Renal cortical epithelial cell (primary cell): Measurements from ENCODE around the gene SPTBN1. TPM values are rescaled to one million over a fixed set of nuclear protein-coding genes. Genes with fewer than 3 reads are reported as not detected.
A peak's percentile ranks its signal among the peaks of the same experiment; 100 is the strongest.
"Not testable (repeated sequence)": the region's sequence is repeated elsewhere in the genome, so short reads cannot be mapped to it uniquely, and the experiment has no call there.

ENCODE experiments used
- DNase-seq: peaks from one replicate; pipeline ENCODE4 v3.0.0-alpha.2; 2011; ENCODE audit warnings: low read depth
- total RNA-seq: library from RNA; depleted of rRNA; stranded (reverse); fragments of >200 nt; gene quantifications from 2 replicates; pipeline ENCODE4 v1.2.3, GENCODE V29; 2014

The SPTBN1 gene
- total RNA-seq, 1 donor from 2014 or later: 447 TPM

DNA sequence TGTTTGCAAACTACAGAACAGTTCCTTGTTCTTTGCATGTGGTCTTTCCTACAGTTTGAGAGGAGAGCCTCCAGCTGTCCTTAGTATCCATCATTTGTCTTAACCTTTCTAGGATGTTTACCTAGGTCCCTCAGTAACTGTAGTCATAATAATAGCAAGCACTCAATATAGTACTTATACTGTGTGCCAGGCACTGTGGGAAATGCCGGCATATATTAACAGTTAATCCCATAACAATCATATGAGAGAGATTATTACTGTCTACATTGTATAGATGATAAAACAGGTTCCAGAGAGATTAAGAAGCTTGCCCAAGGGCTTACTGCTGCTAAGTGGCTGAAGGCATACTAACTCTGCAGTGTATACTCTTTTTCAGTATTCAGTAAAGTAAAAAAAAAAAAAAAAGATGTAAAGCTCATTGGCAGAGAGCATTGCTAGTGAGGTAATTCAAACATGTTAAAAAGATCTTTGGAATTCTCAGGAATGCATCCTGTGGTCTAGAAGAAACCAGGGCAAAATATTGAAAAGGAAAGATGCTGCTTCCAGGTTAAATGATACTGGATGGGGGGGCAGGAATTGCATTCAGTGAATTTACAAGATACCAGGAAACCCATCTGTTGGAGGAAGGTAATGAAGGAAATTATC lies 72.3 kb downstream of the SPTBN1 start:
- DNase-seq: peak; percentile 50

- DNase-seq: not testable (repeated sequence)
Observed at GRCh38 chr2:54529518-54529917, 73.4 kb downstream of the SPTBN1 start.

DNA sequence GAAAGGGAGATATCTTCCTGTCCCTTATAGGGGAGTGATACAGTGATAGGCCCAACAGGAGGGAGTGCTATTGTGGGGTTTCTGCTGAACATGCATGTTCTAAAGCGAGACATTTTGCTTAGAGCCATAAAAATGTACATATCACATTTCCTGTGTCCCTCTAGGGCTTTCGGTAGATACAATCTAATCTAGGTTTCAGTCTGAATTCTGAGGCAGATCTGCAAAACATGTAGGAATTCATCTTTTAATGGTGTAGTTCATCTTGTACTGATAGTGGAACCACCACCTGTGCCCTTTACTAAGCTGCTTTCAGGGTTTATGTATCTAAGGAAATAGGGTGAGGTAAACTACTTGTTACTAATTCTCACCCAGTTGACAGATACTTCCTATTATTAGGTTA lies 73.8 kb downstream of the SPTBN1 start:
- no peak for DNase-seq

GRCh38 chr2:54531558-54531957 lies 75.4 kb downstream of the SPTBN1 start:
- peak; percentile 93 for DNase-seq

- no peak for DNase-seq
Observed at GRCh38 chr2:54534221-54534620, 78.1 kb downstream of the SPTBN1 start.

DNA sequence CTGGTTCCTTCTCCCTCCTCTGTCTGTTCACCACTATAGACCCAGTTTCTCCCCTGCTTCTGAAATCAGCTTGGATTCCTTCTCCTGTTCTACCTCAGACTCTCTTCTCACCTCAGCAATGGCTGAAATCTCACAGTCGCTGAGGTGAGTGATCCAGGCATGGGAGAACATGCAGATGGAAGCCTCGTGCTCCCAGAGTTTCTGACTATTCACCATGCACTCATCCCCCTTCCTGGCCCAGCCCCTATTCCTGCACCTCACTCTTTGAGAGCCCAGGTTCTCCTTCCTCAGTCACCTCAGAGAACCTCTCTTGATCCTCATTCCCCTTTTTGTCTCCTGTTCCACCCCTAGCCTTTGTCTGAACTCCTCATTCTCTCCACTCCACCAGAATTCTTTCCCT lies 78.5 kb downstream of the SPTBN1 start:
- no peak for DNase-seq

- no peak for DNase-seq
Observed at GRCh38 chr2:54535599-54536195, 79.6 kb downstream of the SPTBN1 start.

GRCh38 chr2:54536720-54537119 lies 80.6 kb downstream of the SPTBN1 start:
- DNase-seq: no peak

DNA sequence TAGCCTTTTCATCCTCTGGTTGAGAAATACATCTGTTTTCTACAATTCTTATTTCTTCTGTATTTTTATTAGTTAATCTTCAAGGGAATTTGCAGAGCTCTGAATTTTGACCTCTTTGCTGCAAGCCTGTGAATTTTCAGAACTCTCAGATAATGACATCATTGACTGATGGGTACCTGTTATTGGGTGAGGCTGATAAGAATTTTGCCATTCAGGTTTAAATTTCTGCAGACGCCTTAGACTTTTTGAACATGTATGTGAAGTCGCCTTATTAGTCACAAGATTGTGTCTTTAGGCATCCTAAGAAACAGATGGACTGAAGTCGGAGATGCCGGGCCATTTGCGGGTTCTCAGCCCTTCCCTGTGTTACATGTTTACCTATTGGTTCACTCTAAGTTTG lies 82.4 kb downstream of the SPTBN1 start:
- DNase-seq: no peak

DNA sequence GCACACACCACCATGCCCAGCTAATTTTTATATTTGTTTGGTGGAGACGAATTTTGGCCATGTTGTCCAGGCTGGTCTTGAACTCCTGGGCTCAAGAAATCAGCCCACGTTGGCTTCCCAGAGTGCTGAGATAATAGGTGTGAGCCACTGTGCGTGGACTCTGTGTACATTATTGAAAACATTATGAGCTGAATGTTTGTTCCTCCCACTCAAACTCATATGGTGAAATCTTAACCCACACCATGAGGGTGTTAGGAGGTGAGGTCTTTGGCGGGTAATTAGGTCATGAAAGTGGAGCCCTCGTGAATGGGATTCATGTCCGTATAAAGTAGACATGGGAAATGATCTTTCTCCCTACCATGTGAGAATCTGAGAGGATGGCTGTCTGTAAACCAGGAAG lies 83.6 kb downstream of the SPTBN1 start:
- no peak for DNase-seq

- peak; percentile 64 for DNase-seq
Observed at GRCh38 chr2:54540194-54540593, 84.1 kb downstream of the SPTBN1 start.

- DNase-seq: no peak
Observed at GRCh38 chr2:54541995-54542394, 85.9 kb downstream of the SPTBN1 start.

DNA sequence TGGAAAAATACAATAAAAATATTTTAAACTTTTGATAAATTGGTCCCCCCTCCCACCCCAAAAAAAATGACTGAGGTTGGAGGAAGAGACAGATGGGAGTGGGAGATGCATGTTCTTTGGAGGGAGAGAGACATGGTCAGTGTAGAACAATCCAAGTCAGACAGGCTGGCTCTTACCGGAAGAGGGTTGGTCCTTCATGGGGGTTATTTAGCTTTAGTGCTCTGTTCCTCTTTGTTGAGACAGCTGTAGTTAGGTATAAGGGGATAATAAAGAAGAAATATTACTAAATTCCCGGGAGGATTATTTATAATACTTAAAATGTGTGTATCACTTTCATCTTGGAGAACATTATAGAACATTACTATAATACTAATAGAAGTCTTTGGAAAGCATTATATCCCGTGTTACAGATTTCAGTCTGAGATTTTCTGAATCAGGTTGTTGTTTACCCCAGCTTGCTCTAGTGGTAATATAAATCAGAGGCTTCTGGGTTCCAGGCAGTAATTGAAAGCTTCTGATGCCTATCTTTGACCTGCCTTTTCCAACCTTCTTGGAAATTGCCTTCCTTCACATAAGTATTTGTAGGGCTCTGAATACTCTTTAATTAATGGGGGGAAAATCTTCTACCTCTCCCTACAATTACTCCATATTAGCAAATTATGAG lies 87.7 kb downstream of the SPTBN1 start:
- DNase-seq: no peak

GRCh38 chr2:54545702-54546450 lies 89.7 kb downstream of the SPTBN1 start:
- peak; percentile 100 for DNase-seq

DNA sequence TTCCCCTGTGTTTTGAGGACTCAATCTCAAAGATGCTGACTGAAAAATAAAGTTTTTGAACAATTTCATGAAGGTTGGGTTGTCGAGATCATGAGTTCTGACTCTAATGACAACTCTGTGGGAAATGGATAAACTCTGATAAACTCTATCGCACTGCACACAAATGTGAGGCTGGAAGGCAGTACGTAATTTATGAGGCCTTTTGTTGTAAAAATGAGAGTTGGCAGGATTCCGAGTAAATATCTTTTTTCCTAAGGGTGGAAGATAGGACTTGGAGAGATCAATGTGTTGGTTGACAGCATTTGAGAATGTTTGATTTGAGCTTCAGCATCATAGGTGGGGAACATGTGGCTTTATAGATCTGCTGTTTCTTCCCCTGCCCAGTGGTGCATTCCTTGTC lies 90.4 kb downstream of the SPTBN1 start:
- DNase-seq: no peak

DNA sequence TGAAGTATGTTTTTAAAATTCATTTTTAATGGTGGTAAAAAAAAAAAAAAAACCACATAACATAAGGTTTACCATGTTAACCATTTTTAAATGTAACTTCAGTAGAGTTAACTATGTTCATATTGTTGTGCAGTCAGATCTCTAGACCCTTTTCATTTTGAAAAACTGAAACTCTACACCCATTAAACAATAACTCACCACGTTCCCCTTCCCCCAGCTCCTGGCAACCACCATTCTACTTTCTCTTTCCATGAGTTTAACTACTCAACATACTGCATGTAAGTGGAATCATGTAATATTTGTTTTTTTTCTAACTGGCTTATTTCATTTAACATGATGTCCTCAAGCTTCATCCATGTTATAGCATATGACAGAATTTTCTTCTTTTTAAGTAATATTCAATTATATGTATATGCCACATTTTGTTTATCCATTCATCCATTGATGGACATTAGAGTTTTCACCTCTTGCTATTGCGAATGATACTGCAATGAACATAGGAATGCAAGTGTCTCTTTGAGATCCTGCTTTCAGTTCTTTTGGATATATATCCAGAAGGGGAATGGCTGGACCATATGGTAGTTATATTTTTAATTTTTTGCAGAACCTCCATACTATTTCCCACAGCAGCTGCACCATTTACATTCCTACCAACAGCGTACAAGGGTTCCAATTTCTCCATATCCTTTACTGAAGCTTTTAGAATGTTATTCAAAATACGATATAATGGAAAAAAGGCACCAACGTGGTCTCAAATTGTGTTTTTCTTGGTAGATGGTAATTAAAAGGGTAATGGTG lies 91.0 kb downstream of the SPTBN1 start:
- DNase-seq: peak; percentile 42

- DNase-seq: no peak
Observed at GRCh38 chr2:54549430-54549829, 93.3 kb downstream of the SPTBN1 start.

DNA sequence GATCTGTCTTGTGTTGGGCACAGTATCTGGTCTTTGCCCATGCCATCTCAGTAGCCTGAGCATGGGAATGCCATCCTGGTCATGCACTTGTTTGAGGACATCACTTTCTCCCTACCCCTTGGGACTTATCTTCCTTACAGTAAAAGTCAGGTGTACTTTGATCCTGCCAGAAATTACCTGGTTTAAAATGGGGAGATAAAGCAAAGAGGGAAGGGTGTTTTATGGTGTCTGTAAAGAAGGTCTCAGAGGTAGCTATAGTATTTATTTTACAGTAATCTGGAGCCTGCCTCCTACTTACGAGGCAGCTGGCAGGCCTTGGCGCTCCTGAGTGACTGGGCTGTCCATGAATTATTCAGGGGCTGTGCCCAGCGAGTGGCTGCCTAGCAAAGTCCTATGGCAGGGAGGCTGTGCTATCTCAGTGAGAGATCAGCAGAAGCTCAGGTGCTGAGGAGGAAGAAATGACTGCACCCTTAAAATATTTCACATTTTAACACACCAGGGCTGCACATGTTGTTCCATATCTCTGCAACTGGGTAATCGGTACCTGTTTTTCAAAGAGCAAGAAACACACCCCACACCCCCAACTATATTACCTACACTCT lies 93.9 kb downstream of the SPTBN1 start:
- DNase-seq: peak; percentile 54

- no peak for DNase-seq
Observed at GRCh38 chr2:54550547-54550946, 94.4 kb downstream of the SPTBN1 start.

DNA sequence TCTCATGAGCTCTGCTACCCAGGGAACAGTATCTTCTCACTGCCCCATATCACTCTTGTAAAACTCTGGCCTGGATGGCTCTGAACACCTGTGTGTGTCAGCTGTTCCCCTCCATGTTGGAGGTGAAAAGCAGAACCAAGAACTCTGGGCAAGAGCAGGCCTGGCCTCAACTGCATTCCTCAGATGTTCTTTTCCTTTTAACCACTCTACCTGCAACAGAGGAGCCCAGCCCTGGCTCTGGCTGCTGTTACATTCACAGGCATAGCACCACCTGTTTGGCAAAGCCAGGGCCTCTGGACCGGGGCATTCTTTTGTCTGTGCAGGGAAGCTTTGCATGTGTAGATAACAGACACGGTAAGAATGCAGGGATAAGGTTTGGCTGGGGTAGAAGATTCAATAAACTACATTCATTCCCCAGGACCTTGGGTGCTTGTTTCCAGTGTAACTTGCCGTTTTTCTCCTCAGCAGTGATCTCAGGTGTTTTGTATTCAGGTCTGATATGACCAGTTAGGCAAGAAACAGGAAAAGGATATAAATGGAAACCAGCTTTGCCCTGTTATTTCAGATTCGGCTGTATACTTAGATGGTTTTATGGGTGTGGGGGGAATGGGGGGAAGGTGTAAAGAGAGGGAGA lies 95.1 kb downstream of the SPTBN1 start:
- DNase-seq: no peak

DNA sequence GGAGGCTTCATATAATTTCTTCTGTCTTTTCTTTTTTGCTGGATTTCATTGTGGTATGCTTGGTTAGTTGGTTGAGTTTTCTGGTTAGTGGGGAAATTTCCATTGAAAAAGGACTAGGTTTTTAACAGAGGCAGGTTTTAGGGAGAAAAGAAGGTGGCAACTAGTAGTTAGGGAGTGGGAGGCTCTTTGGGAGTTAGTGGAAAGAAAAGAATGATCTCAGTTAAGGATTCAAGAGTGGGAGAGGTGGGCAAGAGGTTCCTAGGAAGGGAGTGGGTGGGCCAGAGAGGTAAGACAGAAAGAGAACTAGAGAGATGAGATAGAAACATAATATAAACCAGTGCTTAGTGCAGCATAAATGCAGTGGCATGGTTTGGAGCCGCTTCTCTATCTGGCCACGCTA lies 96.9 kb downstream of the SPTBN1 start:
- DNase-seq: no peak
